H7 (cell line): ENCODE measurements around the gene PCP2. TPM values are rescaled to one million over a fixed set of nuclear protein-coding genes. Genes with fewer than 3 reads are reported as not detected.

Experiments used
- DNase-seq: peaks from one replicate; pipeline ENCODE4 v3.0.0; 2012
- H3K27me3 ChIP-seq: 2 replicates; pipeline ENCODE4 v1.6.0; 2011; ENCODE audit warnings: mild to moderate bottlenecking, low read length; ENCODE audit not compliant: control insufficient read depth, insufficient read depth
- H3K36me3 ChIP-seq: replicated peaks from 2 replicates; pipeline ENCODE4 v1.5.1; 2011; ENCODE audit warnings: low read length; ENCODE audit not compliant: control insufficient read depth, insufficient read depth
- H3K4me3 ChIP-seq: 2 replicates; pipeline ENCODE4 v1.5.1; 2011; ENCODE audit warnings: low read depth, mild to moderate bottlenecking, control low read depth, low read length, moderate library complexity; ENCODE audit not compliant: insufficient read depth
- total RNA-seq: library from RNA; depleted of rRNA; stranded (reverse); fragments of >200 nt; shearing (Covaris generic); gene quantifications from 2 replicates; pipeline ENCODE4 v1.2.3, GENCODE V29; 2014

Gene PCP2
- total RNA-seq, 1 experiment from 2014 or later: not detected

DNA sequence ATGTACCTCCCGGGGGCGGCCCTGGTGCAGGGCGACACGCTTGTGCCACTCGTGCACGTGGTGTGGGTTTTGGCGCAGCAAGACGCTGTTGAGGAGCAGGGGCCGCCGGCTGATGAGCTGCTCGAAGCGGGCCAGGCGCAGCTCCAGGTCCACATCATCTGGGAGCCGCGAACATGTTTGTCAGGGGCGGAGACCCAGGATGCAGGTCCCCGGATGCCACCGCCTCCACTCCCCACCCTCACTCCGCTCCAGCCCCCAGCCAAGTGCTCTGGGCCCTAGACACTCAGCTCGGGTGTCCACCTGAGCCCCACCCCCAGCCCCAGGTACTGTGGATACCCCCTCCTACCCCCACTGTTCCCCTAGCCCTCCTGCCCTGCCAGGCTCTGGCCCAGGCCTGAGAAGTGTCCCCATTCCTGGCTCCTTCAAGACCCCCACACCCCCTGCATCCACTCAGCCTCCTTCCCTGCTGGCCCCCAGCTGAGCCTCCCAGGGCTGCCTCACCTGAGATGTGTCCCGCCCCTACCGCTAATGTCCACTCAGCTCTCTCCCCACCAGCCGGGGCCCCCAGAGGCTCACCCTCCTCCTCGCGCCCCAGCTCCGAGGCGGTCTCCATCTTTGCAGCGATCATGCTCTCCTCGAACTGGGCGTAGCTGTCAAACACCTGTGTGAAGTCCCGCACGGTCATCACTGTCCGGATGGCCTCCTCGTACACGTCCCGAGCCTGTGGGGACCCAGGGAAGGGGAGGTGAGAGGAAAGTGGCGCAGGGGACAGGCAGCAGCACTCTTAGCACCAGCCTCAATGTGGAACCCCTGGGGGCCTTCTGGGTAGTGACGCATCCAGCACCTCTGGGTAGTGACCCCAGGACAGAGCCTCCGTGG is 9.6 kb downstream of the PCP2 start:
- DNase-seq: no peak
- Histone ChIP-seq H3K4me3 (no peak overlapping the region), H3K27me3 (no peaks in the 10 kb centered on the region), H3K36me3 (peaks cover 12% of the 10 kb centered on the region)

DNA sequence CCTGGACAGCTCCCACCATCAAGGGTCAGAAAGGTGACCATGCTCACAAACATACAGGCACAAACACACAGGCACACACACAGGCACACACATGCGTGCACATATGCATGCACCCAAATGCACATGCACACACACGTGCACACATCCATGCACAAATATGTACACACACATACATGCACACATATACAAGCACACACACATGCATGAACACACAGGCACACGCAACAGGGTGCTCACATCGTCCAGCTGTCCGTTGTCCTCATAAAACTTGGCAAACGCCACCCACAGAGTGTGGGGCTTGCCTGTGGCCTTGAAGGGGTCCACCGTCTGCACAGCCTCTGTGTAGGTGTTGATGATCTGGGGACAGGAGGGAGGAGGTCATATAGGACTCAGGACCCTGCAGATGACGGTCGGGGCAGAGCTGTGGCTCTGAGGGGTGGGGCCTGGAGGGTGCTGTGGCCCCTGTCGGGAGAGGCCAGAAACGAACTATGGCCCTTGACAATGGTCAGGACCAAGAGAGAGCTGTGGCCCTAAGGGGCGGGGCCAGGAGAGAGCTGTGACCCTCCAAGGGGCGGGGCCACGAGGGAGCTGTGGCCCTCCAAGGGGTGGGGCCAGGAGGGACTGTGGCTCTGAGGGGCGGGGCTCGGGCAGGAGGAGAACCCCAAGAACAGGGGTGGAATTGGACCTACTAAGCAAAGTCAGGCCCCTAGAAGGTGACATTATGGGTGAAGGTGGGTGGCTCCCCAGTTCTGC is 10.4 kb downstream of the PCP2 start:
- H3K36me3 ChIP-seq: peaks cover 12% of the 10 kb centered on the region
- no peak overlapping the region for H3K4me3 ChIP-seq
- H3K27me3 ChIP-seq: no peaks in the 10 kb centered on the region
- peak; percentile 96 for DNase-seq

DNA sequence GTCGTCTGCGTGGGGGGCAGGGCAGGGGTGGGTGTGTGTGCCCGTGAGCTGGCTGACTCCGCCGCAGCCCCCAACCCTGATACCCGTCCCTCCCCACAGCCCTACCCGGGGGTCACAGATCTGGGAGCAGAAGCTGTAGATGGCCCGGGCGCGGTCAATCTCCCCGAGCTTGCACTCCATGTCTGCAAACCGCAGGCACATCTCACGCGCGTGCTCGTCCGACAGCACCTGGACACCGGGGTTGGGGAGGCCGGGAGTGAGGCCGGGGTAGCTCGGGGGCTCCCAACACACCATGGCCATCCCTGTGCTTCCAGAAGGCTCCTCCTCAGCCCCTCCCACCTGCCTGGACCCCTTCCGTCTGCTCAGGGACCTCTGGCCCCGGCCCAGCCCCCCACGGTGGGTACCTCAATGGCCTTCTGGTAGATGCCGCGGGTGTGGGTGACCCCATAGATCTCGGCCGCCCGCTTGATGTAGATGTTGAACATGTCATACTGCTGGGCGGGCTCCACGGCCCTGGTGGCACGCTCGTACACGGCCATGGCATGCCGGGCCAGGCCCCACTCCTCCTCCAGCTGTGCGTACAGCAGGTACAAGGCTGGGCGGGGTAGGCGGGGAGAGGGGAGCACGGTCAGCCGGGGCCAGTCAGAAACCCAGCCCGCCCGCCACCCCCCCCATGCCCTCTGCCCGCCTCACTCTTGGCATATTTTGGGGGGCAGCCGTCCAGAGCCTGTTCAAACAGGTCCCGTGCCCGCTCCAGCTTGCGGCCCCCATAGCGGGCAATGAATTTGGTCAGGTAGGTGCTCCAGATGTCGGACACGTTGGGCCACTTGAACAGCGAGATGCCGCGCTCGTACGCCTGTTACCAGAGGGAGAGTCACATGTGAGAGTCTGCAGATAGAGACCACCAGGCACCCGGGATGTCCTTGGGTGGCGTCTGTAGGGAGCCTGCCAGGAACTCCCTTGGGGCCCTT is 12.8 kb downstream of the PCP2 start:
- Histone ChIP-seq H3K27me3 (no peaks in the 10 kb centered on the region), H3K4me3 (no peak overlapping the region), H3K36me3 (peaks cover 9% of the 10 kb centered on the region)
- DNase-seq: no peak

DNA sequence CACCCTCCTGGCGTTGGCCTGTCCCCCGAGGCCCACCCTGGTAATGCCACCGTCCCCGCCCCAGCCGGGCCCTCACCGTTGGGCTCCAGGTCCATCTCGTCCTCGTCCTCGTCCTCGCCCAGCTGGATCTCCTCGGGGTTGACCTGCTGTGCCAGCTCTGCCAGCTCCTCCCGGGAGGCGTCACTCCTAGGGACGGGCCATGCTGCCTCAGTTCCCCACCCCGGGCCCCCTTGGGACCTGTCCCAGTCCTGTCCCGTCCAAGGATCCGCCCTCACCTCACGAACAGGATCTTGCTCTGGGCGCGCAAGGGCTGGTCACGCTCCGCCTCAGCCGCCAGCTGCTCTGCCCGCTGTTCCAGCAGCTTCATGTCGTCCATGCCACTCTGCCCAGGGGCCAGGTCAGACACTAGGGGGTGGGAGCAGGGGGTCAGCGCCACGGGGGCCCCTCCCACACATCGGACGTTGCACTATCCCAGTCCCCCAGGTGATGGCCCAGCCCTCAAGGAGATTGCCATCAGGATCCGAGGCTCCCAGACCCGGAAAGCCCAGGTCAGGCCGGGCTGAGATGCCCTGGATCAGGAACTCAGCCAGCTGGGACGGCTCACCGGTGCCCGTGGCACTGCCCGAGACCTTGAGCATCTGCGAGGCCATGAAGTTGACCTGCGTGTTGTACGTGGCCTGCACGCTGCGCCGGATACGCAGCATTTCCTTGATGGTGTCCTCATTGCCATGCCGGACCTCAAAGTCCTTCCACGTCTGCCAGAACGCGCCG is 13.7 kb downstream of the PCP2 start:
- Histone ChIP-seq H3K36me3 (peaks cover 7% of the 10 kb centered on the region), H3K4me3 (no peak overlapping the region), H3K27me3 (no peaks in the 10 kb centered on the region)
- no peak for DNase-seq

DNA sequence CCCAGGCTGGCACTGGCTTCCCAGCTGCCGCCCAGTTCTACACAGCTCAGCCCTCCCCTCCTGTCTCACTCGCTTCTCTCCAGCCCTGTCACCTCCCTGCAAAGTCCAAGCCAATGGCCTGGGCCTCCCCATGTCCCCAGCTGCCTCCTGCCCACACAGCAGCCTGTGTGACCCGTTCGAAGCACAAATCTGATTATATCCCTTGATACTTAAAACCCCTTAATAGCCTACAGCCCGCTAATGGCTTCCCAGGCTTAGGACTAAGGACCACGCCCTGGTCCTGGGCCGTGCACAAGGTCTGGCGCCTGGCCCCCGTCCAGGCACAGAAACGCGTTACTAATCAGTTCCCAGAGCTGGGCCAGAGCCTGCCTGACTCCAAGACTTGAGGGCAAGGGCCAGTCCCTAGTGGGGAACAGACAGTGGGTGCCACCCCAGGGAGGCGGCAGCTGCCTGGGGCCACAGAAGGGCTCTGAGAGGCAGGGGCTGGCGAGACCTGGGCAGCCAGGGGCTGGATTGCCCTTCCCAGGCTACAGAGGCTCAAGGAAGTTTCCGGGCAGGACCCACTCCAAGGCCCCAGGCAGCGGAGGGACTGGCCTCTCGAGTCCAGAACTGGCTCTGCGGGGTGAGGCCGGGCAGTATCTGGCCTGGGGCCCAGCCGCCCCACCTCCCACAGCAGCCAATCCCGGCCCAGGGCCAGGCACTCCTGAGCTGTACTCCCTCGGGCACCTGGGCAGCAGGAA is 14.6 kb downstream of the PCP2 start:
- Histone ChIP-seq H3K27me3 (no peaks in the 10 kb centered on the region), H3K4me3 (no peak overlapping the region), H3K36me3 (peaks cover 7% of the 10 kb centered on the region)
- no peak for DNase-seq

DNA sequence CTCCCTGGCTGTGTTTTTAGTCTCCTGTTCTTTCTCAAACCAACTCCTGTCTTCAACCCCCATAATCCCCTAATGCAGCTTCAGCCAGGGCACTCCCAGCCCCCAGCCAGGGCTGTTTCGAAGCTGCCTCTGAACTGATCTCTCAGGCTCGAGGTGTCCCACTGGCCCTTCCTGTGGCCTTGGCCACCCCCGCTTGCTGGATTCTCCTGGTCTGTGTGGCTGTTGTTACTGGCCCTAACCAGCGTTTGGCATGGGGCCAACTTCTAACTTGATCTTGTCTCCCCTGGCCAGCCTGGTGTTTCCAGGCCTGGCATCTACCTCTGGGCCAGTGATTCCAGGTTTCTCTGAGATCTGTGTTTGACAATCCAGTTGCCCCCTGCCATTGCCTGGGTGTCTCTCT is 15.2 kb downstream of the PCP2 start:
- H3K36me3 ChIP-seq: peaks cover 7% of the 10 kb centered on the region

DNA sequence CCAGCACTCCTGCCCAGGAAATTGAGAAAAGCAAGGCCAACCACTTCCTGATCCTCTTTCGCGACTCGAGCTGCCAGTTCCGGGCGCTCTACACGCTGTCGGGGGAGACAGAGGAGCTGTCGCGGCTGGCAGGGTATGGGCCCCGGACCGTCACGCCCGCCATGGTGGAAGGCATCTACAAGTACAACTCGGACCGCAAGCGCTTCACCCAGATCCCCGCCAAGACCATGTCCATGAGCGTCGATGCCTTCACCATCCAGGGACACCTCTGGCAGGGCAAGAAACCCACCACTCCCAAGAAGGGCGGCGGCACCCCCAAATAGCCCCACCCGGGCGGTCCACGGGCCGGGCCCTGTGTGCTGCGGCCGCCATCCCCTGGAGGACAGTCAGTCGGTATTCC is 15.8 kb downstream of the PCP2 start:
- no peak for DNase-seq
- Histone ChIP-seq H3K27me3 (no peaks in the 10 kb centered on the region), H3K36me3 (peaks cover 5% of the 10 kb centered on the region), H3K4me3 (no peak overlapping the region)

More for the DNA sequence above, 15.2 kb downstream of the PCP2 start:
- no peak for DNase-seq
- no peak overlapping the region for H3K4me3 ChIP-seq
- H3K27me3 ChIP-seq: no peaks in the 10 kb centered on the region

DNA sequence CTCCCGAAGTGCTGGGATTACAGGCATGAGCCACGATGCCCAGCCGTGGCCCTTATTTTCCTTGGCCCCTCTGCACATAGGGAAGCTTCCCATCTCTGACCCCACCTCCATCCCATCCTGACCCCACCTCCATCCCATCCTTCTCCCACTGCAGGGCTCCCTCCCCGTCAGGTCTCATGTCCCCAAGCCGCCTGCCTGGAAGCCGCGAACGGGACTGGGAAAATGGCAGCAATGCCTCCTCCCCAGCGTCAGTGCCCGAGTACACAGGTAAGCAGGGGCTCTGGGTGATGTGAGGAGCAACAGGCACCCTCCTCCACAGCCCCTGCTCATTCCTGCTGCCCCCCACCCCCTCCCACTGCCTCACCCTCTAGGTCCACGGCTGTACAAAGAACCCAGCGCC is 16.3 kb downstream of the PCP2 start:
- no peaks in the 10 kb centered on the region for H3K27me3 ChIP-seq
- H3K36me3 ChIP-seq: peaks cover 4% of the 10 kb centered on the region
- no peak for DNase-seq
- H3K4me3 ChIP-seq: no peak overlapping the region

DNA sequence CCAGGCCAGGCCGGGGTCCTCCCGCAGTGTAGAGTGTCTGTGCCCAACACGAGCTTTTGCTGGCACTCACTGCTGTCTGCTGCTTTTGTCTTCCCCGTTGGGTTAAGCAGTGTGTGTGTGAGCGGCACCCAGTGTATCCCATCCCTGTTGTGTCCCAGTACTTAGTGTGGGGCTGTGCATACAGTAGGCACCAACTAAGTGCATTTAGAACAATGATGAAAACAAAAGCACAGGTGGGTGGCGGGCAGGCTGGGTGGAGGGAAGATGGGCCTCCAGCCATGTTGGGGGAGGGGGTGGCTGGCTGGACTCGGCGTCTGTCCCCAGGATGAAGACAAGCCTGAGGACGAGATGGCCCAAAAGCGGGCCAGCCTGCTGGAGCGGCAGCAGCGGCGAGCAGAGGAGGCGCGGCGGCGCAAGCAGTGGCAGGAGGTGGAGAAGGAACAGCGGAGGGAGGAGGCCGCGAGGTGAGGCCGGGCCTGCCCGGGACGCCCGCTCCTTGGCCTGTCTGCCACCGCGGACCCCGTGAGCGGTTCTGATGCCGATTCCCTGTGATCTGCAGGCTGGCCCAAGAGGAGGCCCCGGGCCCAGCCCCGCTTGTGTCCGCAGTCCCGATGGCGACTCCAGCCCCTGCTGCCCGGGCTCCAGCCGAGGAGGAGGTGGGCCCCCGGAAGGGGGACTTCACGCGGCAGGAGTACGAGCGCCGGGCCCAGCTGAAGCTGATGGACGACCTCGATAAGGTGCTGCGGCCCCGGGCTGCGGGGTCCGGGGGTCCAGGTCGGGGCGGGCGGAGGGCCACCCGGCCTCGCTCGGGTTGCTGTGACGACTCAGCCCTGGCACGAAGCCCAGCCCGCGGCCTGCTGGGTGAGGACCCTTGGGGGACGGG is 18.4 kb downstream of the PCP2 start:
- Histone ChIP-seq H3K4me3 (no peak overlapping the region), H3K36me3 (peaks cover under 1% of the 10 kb centered on the region), H3K27me3 (no peaks in the 10 kb centered on the region)
- no peak for DNase-seq

DNA sequence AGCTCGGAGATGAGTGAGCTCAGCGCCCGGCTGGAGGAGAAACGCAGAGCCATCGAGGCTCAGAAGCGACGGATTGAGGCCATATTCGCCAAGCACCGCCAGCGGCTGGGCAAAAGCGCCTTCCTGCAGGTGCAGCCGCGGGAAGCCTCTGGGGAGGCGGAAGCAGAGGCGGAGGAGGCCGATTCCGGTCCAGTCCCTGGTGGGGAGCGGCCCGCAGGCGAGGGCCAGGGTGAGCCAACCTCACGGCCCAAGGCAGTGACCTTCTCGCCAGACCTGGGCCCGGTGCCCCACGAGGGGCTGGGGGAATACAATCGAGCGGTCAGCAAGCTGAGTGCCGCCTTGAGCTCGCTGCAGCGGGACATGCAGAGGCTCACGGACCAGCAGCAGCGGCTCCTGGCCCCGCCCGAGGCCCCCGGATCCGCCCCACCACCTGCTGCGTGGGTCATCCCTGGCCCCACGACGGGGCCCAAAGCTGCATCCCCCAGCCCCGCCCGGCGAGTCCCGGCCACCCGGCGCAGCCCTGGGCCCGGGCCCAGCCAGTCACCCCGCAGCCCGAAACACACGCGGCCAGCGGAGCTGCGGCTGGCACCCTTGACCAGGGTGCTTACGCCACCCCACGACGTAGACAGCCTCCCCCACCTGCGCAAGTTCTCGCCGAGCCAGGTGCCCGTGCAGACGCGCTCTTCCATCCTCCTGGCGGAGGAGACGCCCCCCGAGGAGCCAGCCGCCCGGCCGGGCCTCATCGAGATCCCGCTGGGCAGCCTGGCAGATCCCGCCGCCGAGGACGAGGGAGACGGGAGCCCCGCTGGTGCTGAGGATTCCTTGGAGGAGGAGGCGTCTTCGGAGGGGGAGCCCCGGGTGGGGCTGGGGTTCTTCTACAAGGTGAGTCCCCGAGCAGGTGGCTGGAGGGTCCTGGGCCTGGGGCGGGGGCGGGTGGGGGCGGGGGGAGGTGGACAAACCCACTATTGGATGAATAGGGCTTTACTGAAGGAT is 20.9 kb downstream of the PCP2 start:
- Histone ChIP-seq H3K27me3 (no peaks in the 10 kb centered on the region), H3K4me3 (no peak overlapping the region), H3K36me3 (peaks cover 1% of the 10 kb centered on the region)
- no peak for DNase-seq

DNA sequence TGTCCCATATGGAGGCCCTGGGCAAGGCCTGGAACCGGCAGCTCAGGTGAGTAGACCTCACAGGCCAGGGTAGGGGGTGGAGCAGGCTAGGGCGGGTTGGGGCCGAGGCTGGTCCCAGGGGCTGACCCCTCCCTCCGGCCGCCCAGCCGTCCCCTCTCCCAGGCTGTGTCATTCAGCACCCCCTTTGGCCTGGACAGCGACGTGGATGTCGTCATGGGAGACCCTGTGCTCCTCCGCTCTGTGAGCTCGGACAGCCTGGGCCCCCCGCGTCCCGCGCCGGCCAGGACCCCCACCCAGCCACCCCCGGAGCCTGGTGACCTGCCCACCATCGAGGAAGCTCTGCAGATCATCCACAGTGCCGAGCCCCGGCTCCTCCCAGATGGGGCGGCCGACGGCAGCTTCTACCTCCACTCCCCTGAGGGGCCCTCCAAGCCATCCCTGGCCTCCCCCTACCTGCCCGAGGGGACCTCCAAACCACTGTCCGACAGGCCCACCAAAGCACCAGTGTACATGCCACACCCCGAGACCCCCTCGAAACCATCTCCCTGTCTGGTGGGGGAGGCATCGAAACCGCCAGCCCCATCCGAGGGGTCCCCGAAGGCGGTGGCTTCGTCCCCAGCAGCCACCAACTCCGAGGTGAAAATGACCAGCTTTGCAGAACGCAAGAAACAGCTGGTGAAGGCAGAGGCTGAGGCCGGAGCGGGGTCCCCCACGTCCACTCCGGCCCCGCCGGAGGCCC is 21.8 kb downstream of the PCP2 start:
- peaks cover 1% of the 10 kb centered on the region for H3K36me3 ChIP-seq
- no peaks in the 10 kb centered on the region for H3K27me3 ChIP-seq
- no peak for DNase-seq
- H3K4me3 ChIP-seq: no peak overlapping the region
